ENCODE measurements around the gene RALBP1.

Gene RALBP1

GRCh38 chr18:9547782-9548181, 72.5 kb downstream of the RALBP1 start:
- no peak for DNase-seq (ENCODE audit: low spot score)

GRCh38 chr18:9549405-9549804, 74.1 kb downstream of the RALBP1 start:
- no peak for DNase-seq (ENCODE audit: low spot score)

- DNase-seq (ENCODE audit: low spot score): no peak
Observed at GRCh38 chr18:9550429-9550828, 75.1 kb downstream of the RALBP1 start.

GRCh38 chr18:9552191-9552590, 76.9 kb downstream of the RALBP1 start:
- DNase-seq (ENCODE audit: low spot score): no peak

- DNase-seq (ENCODE audit: low spot score): no peak
Observed at GRCh38 chr18:9552616-9553015, 77.3 kb downstream of the RALBP1 start.

- DNase-seq (ENCODE audit: low spot score): no peak
Observed at GRCh38 chr18:9557250-9557943, 82.1 kb downstream of the RALBP1 start.

- DNase-seq (ENCODE audit: low spot score): no peak
Observed at GRCh38 chr18:9558387-9559064, 83.2 kb downstream of the RALBP1 start.

GRCh38 chr18:9559253-9559652, 83.9 kb downstream of the RALBP1 start:
- no peak for DNase-seq (ENCODE audit: low spot score)

- no peak for DNase-seq (ENCODE audit: low spot score)
Observed at GRCh38 chr18:9561759-9562158, 86.4 kb downstream of the RALBP1 start.

GRCh38 chr18:9562584-9562983, 87.3 kb downstream of the RALBP1 start:
- DNase-seq (ENCODE audit: low spot score): no peak

GRCh38 chr18:9563331-9563730, 88.0 kb downstream of the RALBP1 start:
- no peak for DNase-seq (ENCODE audit: low spot score)

GRCh38 chr18:9565407-9565806, 90.1 kb downstream of the RALBP1 start:
- no peak for DNase-seq (ENCODE audit: low spot score)

- no peak for DNase-seq (ENCODE audit: low spot score)
Observed at GRCh38 chr18:9568186-9568585, 92.9 kb downstream of the RALBP1 start.

GRCh38 chr18:9569178-9569577, 93.9 kb downstream of the RALBP1 start:
- no peak for DNase-seq (ENCODE audit: low spot score)

GRCh38 chr18:9570255-9570654, 94.9 kb downstream of the RALBP1 start:
- no peak for DNase-seq (ENCODE audit: low spot score)

- DNase-seq (ENCODE audit: low spot score): no peak
Observed at GRCh38 chr18:9571546-9571945, 96.2 kb downstream of the RALBP1 start.

- DNase-seq (ENCODE audit: low spot score): no peak
Observed at GRCh38 chr18:9574473-9575115, 99.3 kb downstream of the RALBP1 start.

GRCh38 chr18:9575558-9575957, 100.2 kb downstream of the RALBP1 start:
- peak; percentile 45 for DNase-seq (ENCODE audit: low spot score)

GRCh38 chr18:9577361-9577760, 102.0 kb downstream of the RALBP1 start:
- no peak for DNase-seq (ENCODE audit: low spot score)

- DNase-seq (ENCODE audit: low spot score): no peak
Observed at GRCh38 chr18:9578306-9578705, 103.0 kb downstream of the RALBP1 start.

GRCh38 chr18:9581667-9582066, 106.4 kb downstream of the RALBP1 start:
- no peak for DNase-seq (ENCODE audit: low spot score)

GRCh38 chr18:9586814-9587213, 111.5 kb downstream of the RALBP1 start:
- no peak for DNase-seq (ENCODE audit: low spot score)
